ENCODE measurements around the gene RASA3.
"Not testable (repeated sequence)": the region's sequence is repeated elsewhere in the genome, so short reads cannot be mapped to it uniquely, and the experiment has no call there.

The RASA3 gene

DNA sequence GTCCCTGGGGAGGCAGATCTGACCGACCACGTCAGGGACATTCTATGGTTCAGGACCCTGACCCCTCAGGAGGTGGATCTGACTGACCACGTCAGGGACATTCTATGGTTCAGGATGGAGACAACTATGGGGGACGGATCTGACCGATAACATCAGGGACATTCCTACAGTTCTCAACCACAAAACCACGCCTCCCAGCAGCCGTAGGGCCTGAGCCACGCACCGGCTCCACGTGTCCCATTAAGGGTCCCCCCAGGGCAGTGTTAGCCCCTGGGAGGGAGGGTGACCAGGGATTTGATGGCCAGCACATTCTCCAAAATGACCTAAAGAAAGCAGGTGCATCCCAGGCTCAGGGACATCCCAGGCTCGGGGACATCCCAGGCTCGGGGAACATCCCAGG is 109.5 kb downstream of the RASA3 start:
- TF ChIP-seq ZNF274 (IDR thresholded peaks at IDR 0.05; ENCODE audit: low read depth, low read length) (no peak), SUZ12 (IDR thresholded peaks at IDR 0.05; ENCODE audit: extremely low read depth, insufficient read depth, insufficient read length) (no peak), YY1 (IDR thresholded peaks at IDR 0.05; ENCODE audit: insufficient read depth, insufficient read length) (no peak)
- H3K4me1 ChIP-seq (ENCODE audit: insufficient read depth, insufficient read length) = peaks cover 33% of the 10 kb centered on the region
- no peak overlapping the region for H3K9ac ChIP-seq (ENCODE audit: insufficient read length, low read depth)
- peaks cover 75% of the 10 kb centered on the region for H3K36me3 ChIP-seq (ENCODE audit: insufficient read depth, insufficient read length, low read length)
- H3K9me3 ChIP-seq (ENCODE audit: insufficient read depth, low read length) = 0 out of 2 replicates have a peak, but pooled peaks cover 4% of the 10 kb centered on the region
- no peak overlapping the region for H3K4me3 ChIP-seq (ENCODE audit: insufficient read length, low read depth)
- no peak for DNase-seq (ENCODE audit: low read depth, low spot score)
- no peaks in the 10 kb centered on the region for H3K27me3 ChIP-seq (ENCODE audit: insufficient read depth, insufficient read length)

GRCh38 chr13:114022309-114022669 is 110.1 kb downstream of the RASA3 start:
- Histone ChIP-seq H3K9ac (ENCODE audit: insufficient read length, low read depth) (no peak overlapping the region), H3K4me1 (ENCODE audit: insufficient read depth, insufficient read length) (peaks cover 33% of the 10 kb centered on the region), H3K27me3 (ENCODE audit: insufficient read depth, insufficient read length) (no peaks in the 10 kb centered on the region), H3K4me3 (ENCODE audit: insufficient read length, low read depth) (no peak overlapping the region), H3K36me3 (ENCODE audit: insufficient read depth, insufficient read length, low read length) (peaks cover 74% of the 10 kb centered on the region), H3K9me3 (ENCODE audit: insufficient read depth, low read length) (0 out of 2 replicates have a peak, but pooled peaks cover 4% of the 10 kb centered on the region)
- DNase-seq (ENCODE audit: low read depth, low spot score) = no peak
- TF ChIP-seq ZNF274 (IDR thresholded peaks at IDR 0.05; ENCODE audit: low read depth, low read length) = no peak
- no peak for TF ChIP-seq SUZ12 (IDR thresholded peaks at IDR 0.05; ENCODE audit: extremely low read depth, insufficient read depth, insufficient read length)
- TF ChIP-seq YY1 (IDR thresholded peaks at IDR 0.05; ENCODE audit: insufficient read depth, insufficient read length) = no peak

DNA sequence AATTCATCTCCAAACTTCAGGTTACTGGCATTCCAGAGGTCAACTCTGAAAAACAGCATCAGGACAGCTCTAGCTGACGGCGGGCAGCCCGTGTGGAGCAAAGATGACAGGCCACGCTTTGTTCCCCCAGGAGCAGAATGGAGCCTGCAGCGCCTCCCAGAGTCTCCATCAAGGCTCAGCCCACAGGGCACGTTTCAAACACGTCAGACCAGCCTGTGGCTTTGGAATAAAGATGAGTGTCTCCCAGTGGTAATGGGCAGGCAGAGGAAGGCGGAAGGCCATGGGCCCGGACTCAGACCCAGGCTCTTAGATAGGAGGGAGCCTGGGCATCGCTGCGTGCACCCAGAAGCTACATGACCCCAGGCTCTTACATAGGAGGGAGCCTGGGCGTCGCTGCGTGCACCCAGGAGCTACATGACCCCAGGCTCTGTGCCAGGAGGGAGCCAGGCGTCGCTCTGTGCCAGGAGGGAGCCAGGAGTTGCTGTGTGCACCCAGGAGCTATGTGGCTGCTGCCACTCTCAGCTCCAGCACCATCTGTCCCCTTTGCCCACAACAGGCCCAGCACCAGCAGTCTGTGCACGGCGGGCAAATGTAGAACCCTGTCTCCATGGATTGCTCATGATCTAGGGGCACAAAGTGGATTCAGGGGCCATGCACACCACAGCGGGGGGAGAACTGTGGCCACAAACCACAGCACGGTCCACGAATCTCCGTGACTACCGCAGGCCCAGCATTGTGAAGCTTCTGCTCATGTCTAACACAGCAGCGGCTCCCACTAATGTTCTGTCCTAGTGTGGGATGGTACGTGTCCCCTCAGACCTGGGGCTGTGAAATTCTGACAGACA is 110.7 kb downstream of the RASA3 start:
- Histone ChIP-seq H3K4me1 (ENCODE audit: insufficient read depth, insufficient read length) (peaks cover 33% of the 10 kb centered on the region), H3K4me3 (ENCODE audit: insufficient read length, low read depth) (no peak overlapping the region), H3K27me3 (ENCODE audit: insufficient read depth, insufficient read length) (no peaks in the 10 kb centered on the region), H3K9me3 (ENCODE audit: insufficient read depth, low read length) (0 out of 2 replicates have a peak, but pooled peaks cover 4% of the 10 kb centered on the region), H3K9ac (ENCODE audit: insufficient read length, low read depth) (peak overlapping the region; percentile 23), H3K36me3 (ENCODE audit: insufficient read depth, insufficient read length, low read length) (peaks cover 72% of the 10 kb centered on the region)
- no peak for DNase-seq (ENCODE audit: low read depth, low spot score)
- no peak for TF ChIP-seq SUZ12 (IDR thresholded peaks at IDR 0.05; ENCODE audit: extremely low read depth, insufficient read depth, insufficient read length)
- TF ChIP-seq ZNF274 (IDR thresholded peaks at IDR 0.05; ENCODE audit: low read depth, low read length) = no peak
- no peak for TF ChIP-seq YY1 (IDR thresholded peaks at IDR 0.05; ENCODE audit: insufficient read depth, insufficient read length)

- 0 out of 2 replicates have a peak, but pooled peaks cover 4% of the 10 kb centered on the region for H3K9me3 ChIP-seq (ENCODE audit: insufficient read depth, low read length)
- TF ChIP-seq YY1 (IDR thresholded peaks at IDR 0.05; ENCODE audit: insufficient read depth, insufficient read length) (no peak), SUZ12 (IDR thresholded peaks at IDR 0.05; ENCODE audit: extremely low read depth, insufficient read depth, insufficient read length) (no peak), ZNF274 (IDR thresholded peaks at IDR 0.05; ENCODE audit: low read depth, low read length) (no peak)
- H3K36me3 ChIP-seq (ENCODE audit: insufficient read depth, insufficient read length, low read length) = peaks cover 75% of the 10 kb centered on the region
- no peak overlapping the region for H3K9ac ChIP-seq (ENCODE audit: insufficient read length, low read depth)
- no peaks in the 10 kb centered on the region for H3K27me3 ChIP-seq (ENCODE audit: insufficient read depth, insufficient read length)
- peaks cover 31% of the 10 kb centered on the region for H3K4me1 ChIP-seq (ENCODE audit: insufficient read depth, insufficient read length)
- no peak overlapping the region for H3K4me3 ChIP-seq (ENCODE audit: insufficient read length, low read depth)
- no peak for DNase-seq (ENCODE audit: low read depth, low spot score)
Measured at GRCh38 chr13:114020750-114021463, 111.5 kb downstream of the RASA3 start.

- H3K9ac ChIP-seq (ENCODE audit: insufficient read length, low read depth); H3K4me3 ChIP-seq (ENCODE audit: insufficient read length, low read depth); H3K9me3 ChIP-seq (ENCODE audit: insufficient read depth, low read length); DNase-seq (ENCODE audit: low read depth, low spot score); H3K27me3 ChIP-seq (ENCODE audit: insufficient read depth, insufficient read length): not testable (repeated sequence)
- Histone ChIP-seq H3K36me3 (ENCODE audit: insufficient read depth, insufficient read length, low read length) (peaks cover 82% of the 10 kb centered on the region), H3K4me1 (ENCODE audit: insufficient read depth, insufficient read length) (peaks cover 30% of the 10 kb centered on the region)
Measured at GRCh38 chr13:114020134-114020533, 112.3 kb downstream of the RASA3 start.

GRCh38 chr13:114019367-114019766 is 113.1 kb downstream of the RASA3 start:
- peak; percentile 27 for DNase-seq (ENCODE audit: low read depth, low spot score)
- Histone ChIP-seq H3K27me3 (ENCODE audit: insufficient read depth, insufficient read length) (no peaks in the 10 kb centered on the region), H3K4me1 (ENCODE audit: insufficient read depth, insufficient read length) (peaks cover 28% of the 10 kb centered on the region), H3K9ac (ENCODE audit: insufficient read length, low read depth) (no peak overlapping the region), H3K36me3 (ENCODE audit: insufficient read depth, insufficient read length, low read length) (peaks cover 82% of the 10 kb centered on the region), H3K9me3 (ENCODE audit: insufficient read depth, low read length) (0 out of 2 replicates have a peak, but pooled peaks cover 4% of the 10 kb centered on the region), H3K4me3 (ENCODE audit: insufficient read length, low read depth) (no peak overlapping the region)
- TF ChIP-seq SUZ12 (IDR thresholded peaks at IDR 0.05; ENCODE audit: extremely low read depth, insufficient read depth, insufficient read length) = no peak
- no peak for TF ChIP-seq ZNF274 (IDR thresholded peaks at IDR 0.05; ENCODE audit: low read depth, low read length)
- no peak for TF ChIP-seq YY1 (IDR thresholded peaks at IDR 0.05; ENCODE audit: insufficient read depth, insufficient read length)

DNA sequence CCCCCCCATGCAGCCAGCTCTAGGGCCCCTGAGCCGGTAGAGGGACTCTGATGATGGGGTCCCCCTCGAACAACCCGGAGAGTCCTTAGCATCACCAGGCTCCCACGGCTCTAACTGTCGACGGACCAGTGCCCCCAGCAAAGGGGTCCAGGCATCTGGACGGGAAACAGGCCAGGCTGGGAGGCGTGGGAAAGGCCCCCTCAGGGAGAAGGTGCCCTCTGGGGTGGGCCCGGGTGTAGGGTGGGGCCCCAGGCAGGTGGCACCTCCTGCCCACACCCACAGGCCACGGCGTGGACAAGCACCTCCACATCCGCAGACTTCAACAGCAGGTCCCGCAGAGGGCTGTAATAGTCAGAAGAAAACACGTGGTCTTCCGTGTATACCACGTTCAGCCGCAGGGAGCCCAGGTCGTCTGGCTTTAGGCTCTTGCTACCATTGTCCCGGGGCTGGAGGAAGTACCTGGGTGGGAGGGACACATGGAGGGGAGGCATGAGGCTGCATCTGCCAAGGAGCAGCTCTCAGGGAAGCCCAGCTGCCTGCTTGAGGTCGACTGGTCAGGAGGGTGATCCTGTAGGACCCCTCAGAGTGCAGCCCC is 113.9 kb downstream of the RASA3 start:
- Histone ChIP-seq H3K4me3 (ENCODE audit: insufficient read length, low read depth) (no peak overlapping the region), H3K27me3 (ENCODE audit: insufficient read depth, insufficient read length) (no peaks in the 10 kb centered on the region), H3K9ac (ENCODE audit: insufficient read length, low read depth) (no peak overlapping the region), H3K36me3 (ENCODE audit: insufficient read depth, insufficient read length, low read length) (peaks cover 78% of the 10 kb centered on the region), H3K9me3 (ENCODE audit: insufficient read depth, low read length) (0 out of 2 replicates have a peak, but pooled peaks cover 4% of the 10 kb centered on the region), H3K4me1 (ENCODE audit: insufficient read depth, insufficient read length) (peaks cover 28% of the 10 kb centered on the region)
- no peak for TF ChIP-seq ZNF274 (IDR thresholded peaks at IDR 0.05; ENCODE audit: low read depth, low read length)
- no peak for TF ChIP-seq SUZ12 (IDR thresholded peaks at IDR 0.05; ENCODE audit: extremely low read depth, insufficient read depth, insufficient read length)
- TF ChIP-seq YY1 (IDR thresholded peaks at IDR 0.05; ENCODE audit: insufficient read depth, insufficient read length) = no peak
- DNase-seq (ENCODE audit: low read depth, low spot score) = no peak

Measured in NT2/D1 (cell line).